KMS-11 (cell line): ENCODE measurements around the gene LIMK2.

Experiments
- H2AFZ ChIP-seq: fragments of 200-600 bp; sonication (generic); 2 replicates; pipeline ENCODE4 v1.6.1; 2016; ENCODE audit warnings: antibody characterized with exemption, mixed run types, low read depth
- H3K27ac ChIP-seq: fragments of 200-600 bp; sonication (generic); 2 replicates; pipeline ENCODE4 v1.6.1; 2016; ENCODE audit warnings: mild to moderate bottlenecking, mixed run types
- H3K27me3 ChIP-seq: fragments of 200-600 bp; sonication (generic); 2 replicates; pipeline ENCODE4 v1.6.1; 2017; ENCODE audit warnings: mild to moderate bottlenecking, low read depth, mixed run types, moderate library complexity; ENCODE audit not compliant: insufficient read depth
- H3K36me3 ChIP-seq: fragments of 200-600 bp; sonication (generic); 2 replicates; pipeline ENCODE4 v1.6.1; 2017; ENCODE audit warnings: mild to moderate bottlenecking, mixed run types; ENCODE audit not compliant: insufficient read depth
- H3K4me1 ChIP-seq: fragments of 200-600 bp; sonication (generic); 2 replicates; pipeline ENCODE4 v1.6.1; 2016; ENCODE audit warnings: mild to moderate bottlenecking, low read depth, mixed run types; ENCODE audit not compliant: poor library complexity, severe bottlenecking
- H3K4me2 ChIP-seq: fragments of 200-600 bp; sonication (generic); 2 replicates; pipeline ENCODE4 v1.7.0; 2016; ENCODE audit warnings: mild to moderate bottlenecking, mixed run types
- H3K4me3 ChIP-seq: fragments of 200-600 bp; sonication (generic); IDR thresholded peaks from 2 replicates; pipeline ENCODE4 v1.6.1; 2017; ENCODE audit warnings: low read depth, low read length, mixed read lengths; ENCODE audit not compliant: insufficient read depth
- H3K79me2 ChIP-seq: fragments of 200-600 bp; sonication (generic); 2 replicates; pipeline ENCODE4 v1.6.1; 2016; ENCODE audit warnings: low read depth, mixed run types; ENCODE audit not compliant: insufficient read depth
- H3K9ac ChIP-seq: fragments of 200-600 bp; sonication (generic); 2 replicates; pipeline ENCODE4 v1.6.1; 2016; ENCODE audit warnings: mild to moderate bottlenecking, mixed run types
- H4K20me1 ChIP-seq: fragments of 200-600 bp; sonication (generic); 2 replicates; pipeline ENCODE4 v1.6.1; 2016; ENCODE audit warnings: mild to moderate bottlenecking, mixed run types; ENCODE audit not compliant: insufficient read depth
- CTCF ChIP-seq: fragments of 200-600 bp; sonication (generic); conservative IDR thresholded peaks from 2 replicates; pipeline ENCODE4 v1.6.1; 2017; ENCODE audit warnings: low read depth, mild to moderate bottlenecking, antibody characterized with exemption, low read length, moderate library complexity, mixed read lengths

The LIMK2 gene

GRCh38 chr22:31176923-31177322 is 35.2 kb upstream of the LIMK2 start:
- no peak overlapping the region for H3K27ac ChIP-seq
- H3K9ac ChIP-seq, result no peak overlapping the region
- H3K4me1 ChIP-seq, result peaks cover 19% of the 10 kb centered on the region
- no peaks in the 10 kb centered on the region for H3K27me3 ChIP-seq
- no peak overlapping the region for H2AFZ ChIP-seq
- no peak overlapping the region for H3K4me3 ChIP-seq
- TF ChIP-seq CTCF, result no peak
- no peaks in the 10 kb centered on the region for H3K36me3 ChIP-seq
- H3K4me2 ChIP-seq, result no peak overlapping the region
- 0 out of 2 replicates have a peak, but pooled peaks cover 14% of the 10 kb centered on the region for H3K79me2 ChIP-seq
- H4K20me1 ChIP-seq, result no peaks in the 10 kb centered on the region

GRCh38 chr22:31177420-31178162 is 34.5 kb upstream of the LIMK2 start:
- H3K4me2 ChIP-seq, result no peak overlapping the region
- no peaks in the 10 kb centered on the region for H4K20me1 ChIP-seq
- peaks cover 14% of the 10 kb centered on the region for H3K4me1 ChIP-seq
- H3K27ac ChIP-seq, result no peak overlapping the region
- H3K27me3 ChIP-seq, result no peaks in the 10 kb centered on the region
- no peak overlapping the region for H2AFZ ChIP-seq
- H3K79me2 ChIP-seq, result 0 out of 2 replicates have a peak, but pooled peaks cover 7% of the 10 kb centered on the region
- no peak overlapping the region for H3K9ac ChIP-seq
- H3K36me3 ChIP-seq, result no peaks in the 10 kb centered on the region
- TF ChIP-seq CTCF, result no peak
- H3K4me3 ChIP-seq, result no peak overlapping the region

- Histone ChIP-seq H3K79me2 (0 out of 2 replicates have a peak, but pooled peaks cover 5% of the 10 kb centered on the region), H3K4me2 (no peak overlapping the region), H2AFZ (no peak overlapping the region), H3K27ac (no peak overlapping the region), H4K20me1 (no peaks in the 10 kb centered on the region), H3K4me3 (no peak overlapping the region), H3K27me3 (no peaks in the 10 kb centered on the region), H3K4me1 (peaks cover 1% of the 10 kb centered on the region), H3K36me3 (no peaks in the 10 kb centered on the region), H3K9ac (no peak overlapping the region)
- no peak for TF ChIP-seq CTCF
These were observed 33.2 kb upstream of the LIMK2 start for GRCh38 chr22:31178859-31179258.

GRCh38 chr22:31179345-31179744 is 32.8 kb upstream of the LIMK2 start:
- no peak overlapping the region for H3K4me2 ChIP-seq
- no peak for TF ChIP-seq CTCF
- H3K79me2 ChIP-seq, result 0 out of 2 replicates have a peak, but pooled peaks cover 5% of the 10 kb centered on the region
- no peak overlapping the region for H3K4me3 ChIP-seq
- no peak overlapping the region for H3K27ac ChIP-seq
- H3K4me1 ChIP-seq, result no peaks in the 10 kb centered on the region
- H2AFZ ChIP-seq, result no peak overlapping the region
- no peak overlapping the region for H3K9ac ChIP-seq
- H4K20me1 ChIP-seq, result no peaks in the 10 kb centered on the region
- H3K27me3 ChIP-seq, result no peaks in the 10 kb centered on the region
- H3K36me3 ChIP-seq, result no peaks in the 10 kb centered on the region
